GM19455 (cell line): ENCODE results near the gene RNASE8.
"Not testable (repeated sequence)": the region's sequence is repeated elsewhere in the genome, so short reads cannot be mapped to it uniquely, and the experiment has no call there.

ENCODE experiments used
- ATAC-seq: cut with Tn5 transposase; IDR thresholded peaks from one replicate; pipeline ENCODE4 v1.9.1; 2021; ENCODE audit not compliant: unreplicated experiment

RNASE8 gene

DNA sequence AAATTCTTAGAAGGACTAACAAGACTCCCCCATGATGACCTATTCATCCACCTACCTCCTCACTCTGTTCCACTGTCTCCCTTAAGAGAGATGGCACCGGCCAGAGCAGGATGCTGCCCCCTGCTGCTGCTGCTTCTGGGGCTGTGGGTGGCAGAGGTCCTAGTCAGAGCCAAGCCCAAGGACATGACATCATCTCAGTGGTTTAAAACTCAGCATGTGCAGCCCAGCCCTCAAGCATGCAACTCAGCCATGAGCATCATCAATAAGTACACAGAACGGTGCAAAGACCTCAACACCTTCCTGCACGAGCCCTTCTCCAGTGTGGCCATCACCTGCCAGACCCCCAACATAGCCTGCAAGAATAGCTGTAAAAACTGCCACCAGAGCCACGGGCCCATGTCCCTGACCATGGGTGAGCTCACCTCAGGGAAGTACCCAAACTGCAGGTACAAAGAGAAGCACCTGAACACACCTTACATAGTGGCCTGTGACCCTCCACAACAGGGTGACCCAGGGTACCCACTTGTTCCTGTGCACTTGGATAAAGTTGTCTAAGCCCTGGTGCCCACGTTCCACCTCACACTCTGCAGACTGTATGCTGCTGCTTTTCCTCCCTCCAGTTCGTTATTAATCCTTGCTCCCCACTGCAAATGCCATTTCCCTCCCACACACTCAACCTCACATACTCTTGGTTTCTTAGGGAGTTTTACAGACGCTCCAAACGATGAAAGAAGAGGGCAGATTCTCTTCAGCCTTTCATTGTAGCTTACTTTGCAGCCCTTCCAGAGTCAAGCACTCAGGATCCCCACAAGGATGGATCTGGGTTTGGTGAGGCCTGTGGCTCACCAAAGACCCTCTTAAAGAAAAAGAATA lies at the start of gene RNASE8:
Gene RNASE8, plus strand, starts transcription at position 20 of the 873 bp plus-strand sequence. Its CDS starts 71 bp downstream, at position 91.
- no peak for ATAC-seq

DNA sequence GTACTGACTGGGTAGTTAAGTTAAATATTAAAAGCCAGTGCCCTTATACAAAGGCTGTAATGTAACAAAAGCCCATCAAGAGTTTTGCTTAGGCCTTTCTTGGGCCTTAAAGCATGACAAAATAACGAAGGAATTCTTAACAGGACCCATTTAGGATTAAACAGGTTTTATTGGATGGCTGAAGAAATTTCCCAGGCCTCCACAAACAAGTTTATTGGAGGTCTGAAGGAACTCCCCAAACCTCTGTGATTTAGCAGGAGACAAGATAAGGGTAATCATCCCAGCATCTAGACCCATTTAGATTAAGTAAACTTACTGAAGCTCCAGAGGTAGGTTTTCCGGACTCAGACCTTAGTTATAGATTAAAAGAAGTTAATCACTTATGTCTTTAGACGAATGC lies 47.9 kb upstream of the RNASE8 start:
- not testable (repeated sequence) for ATAC-seq

- ATAC-seq = no peak
Measured at GRCh38 chr14:21011136-21011535, 46.5 kb upstream of the RNASE8 start.

- no peak for ATAC-seq
Measured at GRCh38 chr14:21014761-21015190, 42.8 kb upstream of the RNASE8 start.

GRCh38 chr14:21015312-21015711 lies 42.3 kb upstream of the RNASE8 start:
- no peak for ATAC-seq

GRCh38 chr14:21016413-21017190 lies 41.0 kb upstream of the RNASE8 start:
- no peak for ATAC-seq

DNA sequence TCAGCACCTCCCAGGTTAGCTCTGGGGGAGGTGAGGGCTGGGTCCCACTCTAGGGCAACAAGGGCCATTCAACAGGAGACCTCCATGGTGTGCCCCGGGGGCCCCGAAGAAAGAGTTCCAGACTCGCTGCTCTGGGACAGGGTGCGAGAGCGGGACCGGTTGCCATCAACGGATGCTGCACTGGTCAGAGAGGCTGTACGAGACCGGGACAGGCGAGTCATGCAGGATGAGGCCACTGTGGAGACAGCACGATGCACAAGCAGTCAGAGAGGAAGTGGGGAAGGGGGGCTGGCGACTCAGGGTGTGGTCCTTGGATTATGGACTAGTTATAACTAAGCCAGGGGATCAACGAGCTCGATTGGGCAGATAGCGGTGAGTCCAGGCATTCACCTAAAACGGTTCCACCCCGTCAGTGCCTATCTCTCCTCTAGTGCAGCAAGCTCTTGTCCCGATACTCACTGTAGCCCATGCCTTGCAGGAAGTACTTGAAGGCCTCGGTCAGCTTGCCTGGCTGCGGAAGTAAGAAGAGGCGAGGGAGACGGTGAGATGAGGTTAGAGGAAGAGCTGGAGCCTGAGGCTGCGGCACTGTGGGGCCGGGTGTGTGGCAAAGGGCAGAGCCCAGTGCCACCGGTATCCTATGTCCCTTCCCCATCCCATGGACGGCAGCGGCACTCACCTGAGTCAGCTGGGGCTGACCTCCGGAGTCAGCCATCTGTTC lies 39.9 kb upstream of the RNASE8 start:
- no peak for ATAC-seq

DNA sequence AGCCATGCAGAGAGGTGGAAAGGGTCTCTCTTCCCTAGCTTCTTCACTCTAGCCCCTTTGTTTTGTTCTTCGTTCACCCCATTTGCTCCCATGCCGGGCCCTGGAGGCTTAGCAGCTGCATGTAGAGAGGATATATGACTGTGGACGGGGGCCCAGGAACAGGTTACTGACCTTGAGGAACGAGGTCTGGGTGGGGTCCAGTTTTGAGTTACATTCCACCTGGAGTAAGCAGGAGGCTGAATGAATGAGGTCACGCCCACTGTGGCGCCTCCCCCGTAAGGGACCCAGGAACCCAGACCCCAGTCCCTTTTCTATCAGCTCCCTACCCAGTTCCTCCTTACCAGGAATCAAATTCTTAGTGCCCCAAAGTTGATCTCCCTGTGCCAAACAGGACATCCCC lies 39.3 kb upstream of the RNASE8 start:
- ATAC-seq = no peak

- no peak for ATAC-seq
Measured at GRCh38 chr14:21018781-21019180, 38.8 kb upstream of the RNASE8 start.

DNA sequence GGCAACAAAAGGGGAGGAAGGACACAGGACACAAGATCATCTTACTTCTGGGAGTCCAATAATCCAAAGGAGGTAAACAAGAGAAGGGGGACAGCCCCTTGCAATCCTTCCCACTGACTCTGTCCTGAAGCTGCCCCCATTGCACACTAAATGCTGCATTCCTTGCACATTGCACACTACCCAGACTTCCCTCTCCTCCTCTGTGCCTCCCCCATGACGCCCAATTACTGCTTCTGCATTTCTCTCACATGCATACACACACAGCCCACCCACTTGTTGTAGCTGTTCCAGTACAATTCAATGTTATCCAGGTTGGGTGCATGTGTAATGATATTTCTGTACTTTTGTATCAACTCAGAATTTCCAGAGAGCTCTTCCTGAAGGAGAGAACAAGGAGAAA lies 38.3 kb upstream of the RNASE8 start:
- no peak for ATAC-seq

- ATAC-seq = no peak
Measured at GRCh38 chr14:21020977-21021545, 36.6 kb upstream of the RNASE8 start.

- ATAC-seq = no peak
Measured at GRCh38 chr14:21022686-21023085, 34.9 kb upstream of the RNASE8 start.

DNA sequence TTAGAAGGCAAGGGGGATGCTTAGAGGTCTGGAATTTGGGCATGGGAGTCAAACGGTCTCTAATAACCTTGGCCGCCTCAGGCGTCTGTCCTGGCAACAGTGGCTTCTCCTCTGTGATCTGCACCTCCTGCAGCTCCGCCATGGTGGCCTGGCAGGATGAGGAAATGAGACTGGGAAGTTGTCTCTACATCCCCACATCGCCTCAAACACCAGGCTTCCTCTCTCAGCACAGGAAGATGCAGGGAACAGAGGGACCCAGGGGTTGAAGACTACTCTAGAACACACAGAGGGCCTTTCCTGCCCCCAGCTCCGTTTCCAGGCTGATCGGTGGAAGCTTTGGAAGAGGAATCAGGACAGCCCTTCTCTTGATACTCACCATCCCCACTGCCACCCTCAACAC lies 34.4 kb upstream of the RNASE8 start:
- no peak for ATAC-seq

DNA sequence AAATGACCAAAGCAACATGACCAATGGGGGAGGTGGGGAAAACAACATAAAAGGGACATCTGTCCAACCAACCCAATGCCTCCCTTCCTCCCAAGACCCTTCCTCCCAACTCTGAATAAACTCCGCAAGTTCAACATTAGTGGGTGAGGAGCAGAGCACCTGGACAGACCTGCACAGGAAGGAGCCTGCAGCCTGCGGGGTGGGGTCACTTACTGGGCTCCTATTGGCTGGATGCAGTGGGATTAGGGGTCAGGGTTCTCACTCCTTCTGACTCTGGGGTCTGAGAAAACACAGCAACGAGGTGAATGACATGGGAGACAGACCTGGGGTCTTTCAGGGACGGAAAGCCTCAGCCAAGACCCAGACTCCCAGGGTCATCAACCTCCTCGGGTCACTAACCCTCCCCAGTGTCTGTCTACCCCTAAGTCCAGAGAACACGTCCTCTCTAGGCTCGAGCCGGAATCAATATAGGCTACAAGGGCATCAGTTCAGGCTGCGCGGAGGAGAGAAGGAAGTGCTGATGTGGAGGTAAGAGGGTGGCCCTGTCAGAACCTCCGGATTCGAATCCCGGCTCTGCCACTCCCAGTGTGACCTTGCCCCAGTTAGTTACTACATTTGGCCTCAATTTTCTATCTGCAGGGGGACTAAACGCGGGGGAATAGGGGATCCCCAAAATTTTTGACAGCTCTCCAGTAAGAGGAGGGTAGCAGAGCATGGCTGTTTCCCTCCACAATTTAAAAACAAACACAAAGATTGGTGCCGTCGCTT lies 33.6 kb upstream of the RNASE8 start:
- no peak for ATAC-seq

DNA sequence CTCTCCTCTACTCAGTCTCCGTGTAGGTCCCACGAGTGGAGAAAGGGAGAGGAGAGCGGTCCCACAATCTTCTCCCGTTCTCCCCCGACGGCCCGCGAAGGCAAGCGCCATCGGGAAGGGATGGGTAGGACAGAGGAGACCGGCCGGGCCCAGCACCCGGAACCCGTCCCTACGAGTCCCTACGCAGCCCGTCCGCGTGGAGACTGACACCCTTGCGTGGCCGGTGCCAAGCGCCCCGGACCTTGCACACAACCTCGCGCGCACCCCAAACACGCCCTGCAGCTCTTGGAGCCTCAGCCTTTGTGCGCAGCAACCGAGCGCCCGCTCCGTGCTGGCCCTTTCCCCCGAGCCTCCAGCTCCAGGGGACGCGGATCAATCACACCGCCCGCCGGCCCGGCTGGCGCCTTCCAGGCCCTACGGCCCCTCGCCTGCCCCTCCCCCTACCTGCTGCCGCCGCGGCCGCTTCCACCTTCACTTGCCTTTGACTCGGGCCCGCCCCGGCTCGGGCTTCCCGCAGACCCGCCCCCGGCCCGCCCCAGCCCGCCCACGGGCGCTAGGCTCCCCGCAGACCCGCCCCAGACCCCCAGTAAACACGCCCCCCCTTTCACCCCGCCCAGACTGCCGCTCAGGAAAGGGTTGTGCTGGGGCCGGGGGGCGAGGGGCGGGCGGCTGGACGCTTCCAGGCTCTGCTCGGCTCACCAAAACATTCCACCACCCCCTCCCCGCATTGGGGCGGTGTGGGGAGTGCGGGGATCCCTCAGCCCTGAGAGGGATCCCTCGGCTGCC lies 32.8 kb upstream of the RNASE8 start, which contains the start of gene NDRG2:
Gene NDRG2, minus strand, starts transcription at position 477 of the 786 bp plus-strand sequence. CDS start 1,746 bp downstream, outside the sequence.
- no peak for ATAC-seq

DNA sequence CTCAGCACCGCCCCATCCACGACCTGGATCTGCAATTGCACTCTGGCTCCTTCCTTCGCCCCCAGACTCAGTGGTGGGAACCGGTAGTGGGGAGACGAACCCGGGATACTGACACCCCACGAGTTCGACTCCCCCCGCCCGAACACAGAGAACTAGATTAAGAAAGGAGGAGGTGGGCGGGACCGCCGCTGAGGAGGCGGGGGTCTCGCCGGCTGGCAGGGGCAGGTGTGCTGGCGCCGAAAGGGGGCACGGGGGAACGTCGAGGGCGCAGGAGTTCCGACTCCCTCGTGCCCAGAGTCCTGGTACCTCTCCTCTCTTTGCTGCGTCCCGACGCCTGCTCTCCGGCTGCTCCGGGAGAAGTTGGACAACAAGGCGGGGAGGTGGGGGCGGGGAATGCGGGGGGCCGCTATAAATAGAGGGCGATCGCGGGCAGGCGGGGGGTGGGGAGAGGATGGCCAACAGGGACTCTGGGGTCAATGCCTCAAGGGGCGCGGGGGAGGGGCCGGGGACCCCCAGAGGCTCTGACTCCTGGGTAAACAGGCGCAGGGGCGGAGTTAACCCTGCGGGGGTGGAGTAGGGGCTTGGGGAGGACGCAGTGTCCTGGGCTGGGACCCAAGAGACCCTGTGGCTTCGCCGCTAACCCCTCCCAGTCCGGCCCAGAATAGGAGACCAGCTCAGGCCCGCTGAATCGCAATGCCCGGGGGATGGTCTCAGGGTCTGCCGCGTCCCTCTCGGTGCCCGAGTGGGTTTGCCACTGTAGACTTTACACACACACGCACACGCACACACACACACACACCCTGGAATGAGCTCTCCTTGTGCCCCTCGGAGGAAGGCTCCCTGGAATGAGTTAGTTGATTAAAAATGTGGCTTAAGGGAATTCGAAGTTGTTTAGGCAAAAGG lies 32.0 kb upstream of the RNASE8 start:
- no peak for ATAC-seq

GRCh38 chr14:21026274-21026987 lies 31.2 kb upstream of the RNASE8 start:
- no peak for ATAC-seq

DNA sequence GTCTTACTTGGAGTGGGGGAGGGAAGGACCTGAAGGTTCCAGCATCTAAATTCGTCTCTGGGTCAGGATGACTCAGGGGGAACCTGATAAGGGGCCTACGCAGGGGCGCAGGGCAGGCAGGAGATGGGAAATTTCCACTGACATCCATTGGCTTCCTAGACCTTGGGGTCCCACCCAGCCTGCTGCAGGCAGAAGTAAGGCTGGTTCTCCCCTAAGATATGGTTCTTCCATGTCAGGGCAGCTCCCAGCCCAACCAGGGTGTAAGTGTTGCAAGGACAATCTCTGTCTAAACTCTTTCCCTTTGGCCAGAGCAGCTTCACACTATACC lies 30.7 kb upstream of the RNASE8 start:
- no peak for ATAC-seq
